Bronchus fibroblast of lung (primary cell): ENCODE data around the gene RHOT2. TPM values are rescaled to one million over a fixed set of nuclear protein-coding genes. Genes with fewer than 3 reads are reported as not detected.

Experiments
- total RNA-seq: library from RNA; depleted of rRNA; stranded (reverse); fragments of >200 nt; gene quantifications from 2 replicates; pipeline ENCODE4 v1.2.3, GENCODE V29; 2015

Gene RHOT2
- total RNA-seq, 1 donor from 2014 or later, result 56.0 TPM

Other genes starting within 250 kb of the RHOT2 start
- gene RAB11FIP3, start 242.5 kb upstream of the RHOT2 start, total RNA-seq, result 15.3 and 17.5 TPM in 2 replicates
- 32.6 and 39.8 TPM in 2 replicates for gene CAPN15, start 140.4 kb upstream of the RHOT2 start, total RNA-seq
- not detected in 2 replicates for gene PRR35, start 107.7 kb upstream of the RHOT2 start, total RNA-seq
- 0.50 and 0.59 TPM in 2 replicates for gene NHLRC4, start 101.1 kb upstream of the RHOT2 start, total RNA-seq
- gene PIGQ, start 98.2 kb upstream of the RHOT2 start, total RNA-seq, result 29.1 and 37.9 TPM in 2 replicates
- gene RAB40C, start 78.1 kb upstream of the RHOT2 start, total RNA-seq, result 18.1 and 22.2 TPM in 2 replicates
- gene WFIKKN1, start 37.1 kb upstream of the RHOT2 start, total RNA-seq, result 0.30 and 0.50 TPM in 2 replicates
- gene METTL26, start 31.8 kb upstream of the RHOT2 start, total RNA-seq, result 209 and 228 TPM in 2 replicates
- 21.4 and 23.2 TPM in 2 replicates for gene MCRIP2, start 26.3 kb upstream of the RHOT2 start, total RNA-seq
- 13.3 and 14.9 TPM in 2 replicates for gene WDR90, start 18.8 kb upstream of the RHOT2 start, total RNA-seq
- 0.50 and 1.5 TPM in 2 replicates for gene RHBDL1, start 7.5 kb downstream of the RHOT2 start, total RNA-seq
- 213 and 221 TPM in 2 replicates for gene STUB1, start 12.3 kb downstream of the RHOT2 start, total RNA-seq
- 58.3 and 69.4 TPM in 2 replicates for gene JMJD8, start 16.2 kb downstream of the RHOT2 start, total RNA-seq
- gene WDR24, start 22.3 kb downstream of the RHOT2 start, total RNA-seq, result 12.3 and 13.2 TPM in 2 replicates
- 0.17 and 0.45 TPM in 2 replicates for gene FBXL16, start 37.7 kb downstream of the RHOT2 start, total RNA-seq
- 49.1 and 68.7 TPM in 2 replicates for gene METRN, start 47.0 kb downstream of the RHOT2 start, total RNA-seq
- gene ANTKMT, start 53.0 kb downstream of the RHOT2 start, total RNA-seq, result 30.3 and 33.7 TPM in 2 replicates
- gene CCDC78, start 58.3 kb downstream of the RHOT2 start, total RNA-seq, result 0.67 and 1.5 TPM in 2 replicates
- gene HAGHL, start 59.0 kb downstream of the RHOT2 start, total RNA-seq, result 13.1 and 14.0 TPM in 2 replicates
- gene CIAO3, start 72.9 kb downstream of the RHOT2 start, total RNA-seq, result 22.0 and 26.4 TPM in 2 replicates
- gene MSLN, start 92.6 kb downstream of the RHOT2 start, total RNA-seq, result under 0.01 TPM in 1 of 2 replicates, not detected in the other
- 29.1 and 36.0 TPM in 2 replicates for gene RPUSD1, start 120.2 kb downstream of the RHOT2 start, total RNA-seq
- gene CHTF18, start 120.5 kb downstream of the RHOT2 start, total RNA-seq, result 29.8 and 32.7 TPM in 2 replicates
- not detected in 2 replicates for gene GNG13, start 132.6 kb downstream of the RHOT2 start, total RNA-seq